Urothelium cell line (cell line): ENCODE results near the gene ZFHX3.

ENCODE experiments used
- DNase-seq: peaks from one replicate; pipeline ENCODE4 v3.0.0; 2011; ENCODE audit warnings: low spot score, mixed read lengths
- FAIRE-seq: peaks from 2 replicates; lab custom pipeline; 2011; peaks lifted over from hg19 to GRCh38; lab: Jason Lieb, UNC

The ZFHX3 gene

DNA sequence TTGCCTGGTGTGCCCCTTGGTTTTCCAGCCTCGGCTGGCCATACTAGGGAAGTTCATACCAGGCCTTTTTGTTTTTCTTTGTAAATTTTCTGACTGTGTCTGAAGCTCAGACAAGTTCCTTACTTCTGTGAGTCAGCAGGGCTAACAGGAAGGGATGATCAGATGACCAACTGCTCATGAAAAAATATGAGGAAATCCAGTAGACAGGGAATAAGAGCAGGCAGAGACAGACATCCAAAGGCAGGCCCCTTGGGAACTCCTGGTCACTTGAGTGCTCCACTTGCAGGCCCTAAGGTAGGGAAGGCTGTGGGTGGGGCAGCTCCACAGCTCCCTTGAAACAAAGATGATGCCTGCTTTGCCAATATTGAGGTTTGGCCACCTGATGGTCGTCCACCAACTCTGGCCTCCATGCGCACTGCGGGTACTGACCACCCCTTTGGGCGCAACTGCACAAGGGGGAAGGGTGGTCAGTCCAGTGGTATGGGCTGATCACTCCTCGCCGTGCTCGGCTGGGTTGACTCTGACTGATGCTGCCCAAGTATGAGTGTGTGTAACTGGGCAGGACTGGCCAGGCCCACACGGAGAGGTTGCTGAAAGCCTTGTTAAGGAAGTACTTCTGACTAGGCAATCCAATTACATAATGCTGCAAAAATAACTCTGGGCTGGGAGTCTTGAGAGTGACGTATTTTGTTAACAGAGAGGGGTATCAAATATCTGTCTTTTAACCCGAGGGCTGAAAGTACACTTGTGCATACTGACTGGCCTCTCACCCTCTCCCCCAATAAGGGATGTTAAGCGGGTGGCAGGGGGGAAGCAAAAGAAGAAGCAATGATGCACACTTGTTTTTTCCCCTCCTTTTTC is 20.8 kb upstream of the ZFHX3 start:
- no peak for FAIRE-seq
- peak; percentile 60 for DNase-seq

DNA sequence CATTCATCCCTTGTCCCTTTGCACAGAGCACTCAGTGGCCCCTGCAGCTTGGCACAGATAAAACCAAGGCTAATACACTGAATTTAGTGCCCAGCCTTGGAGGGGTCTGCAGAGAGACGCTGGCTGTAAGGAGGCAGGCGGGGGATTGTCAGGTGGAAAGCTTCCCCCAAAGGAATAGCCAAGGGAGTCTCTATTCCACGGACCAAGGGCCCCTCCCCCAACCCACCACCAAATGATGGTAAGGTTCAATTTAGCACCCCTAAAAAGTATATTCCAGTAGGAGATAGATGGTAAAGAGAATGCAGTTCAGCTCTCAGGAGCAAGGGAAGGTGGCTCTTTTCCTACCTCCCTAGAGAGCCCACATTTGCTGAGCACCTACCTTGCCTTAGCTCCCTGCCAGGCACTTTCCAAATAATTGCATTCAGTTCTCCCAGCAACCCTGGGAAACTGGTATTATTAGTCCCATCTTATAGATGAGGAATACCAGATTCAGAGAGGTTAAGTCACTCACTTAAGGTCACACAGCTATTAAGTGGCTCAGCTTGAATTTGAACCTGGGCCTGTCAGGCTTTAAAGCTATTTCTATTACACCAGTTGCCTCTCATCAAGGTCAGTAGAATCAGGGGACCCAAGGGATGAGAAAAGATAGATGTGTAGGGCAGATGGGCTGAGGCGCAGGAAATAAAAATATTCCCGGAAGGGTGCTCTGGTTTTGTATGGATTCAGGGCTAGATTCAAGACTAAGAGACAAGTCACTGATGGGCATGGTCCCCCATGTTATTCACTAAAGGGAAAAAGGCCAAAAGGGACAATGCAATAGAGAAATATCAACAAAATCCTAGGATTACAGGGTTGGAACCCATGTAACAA is 20.0 kb upstream of the ZFHX3 start:
- DNase-seq (no peak), FAIRE-seq (no peak)

DNA sequence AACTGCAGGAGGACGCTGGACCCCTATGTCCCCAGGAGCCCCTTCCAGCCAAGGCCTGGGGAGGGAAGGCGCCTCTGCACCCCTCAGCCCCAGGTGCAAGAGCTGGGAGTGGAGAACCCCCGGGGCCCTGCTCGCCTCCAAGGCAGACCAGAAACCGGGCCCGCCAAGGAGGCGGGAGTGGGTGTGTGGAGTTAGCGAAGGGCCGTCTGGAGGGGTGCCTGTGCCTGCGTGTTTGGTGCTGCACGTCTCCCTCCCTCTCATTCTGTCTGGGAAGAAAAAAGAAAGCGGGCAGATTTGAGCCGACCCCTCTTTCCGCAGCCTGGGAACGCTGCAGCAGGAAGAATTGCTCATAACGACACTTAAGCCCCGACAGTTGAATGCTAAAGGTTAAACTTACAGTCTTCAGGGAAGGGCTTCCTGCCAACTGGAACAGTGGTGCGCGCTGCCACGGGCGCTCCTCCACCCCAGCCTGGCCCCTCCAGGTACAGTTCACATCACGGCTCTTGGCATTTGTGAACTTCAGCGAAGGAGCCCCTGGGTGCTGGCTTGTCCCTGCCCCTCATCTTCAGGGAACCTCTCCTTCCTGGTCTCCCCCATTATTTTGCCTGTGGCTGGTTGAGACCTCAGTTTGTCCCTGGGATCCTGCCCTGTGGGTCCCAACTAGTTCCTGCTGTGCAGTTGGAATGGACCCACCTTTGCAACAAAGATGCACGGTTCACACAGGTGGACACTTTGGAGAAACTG is 19.2 kb upstream of the ZFHX3 start:
- no peak for DNase-seq
- FAIRE-seq, result no peak

DNA sequence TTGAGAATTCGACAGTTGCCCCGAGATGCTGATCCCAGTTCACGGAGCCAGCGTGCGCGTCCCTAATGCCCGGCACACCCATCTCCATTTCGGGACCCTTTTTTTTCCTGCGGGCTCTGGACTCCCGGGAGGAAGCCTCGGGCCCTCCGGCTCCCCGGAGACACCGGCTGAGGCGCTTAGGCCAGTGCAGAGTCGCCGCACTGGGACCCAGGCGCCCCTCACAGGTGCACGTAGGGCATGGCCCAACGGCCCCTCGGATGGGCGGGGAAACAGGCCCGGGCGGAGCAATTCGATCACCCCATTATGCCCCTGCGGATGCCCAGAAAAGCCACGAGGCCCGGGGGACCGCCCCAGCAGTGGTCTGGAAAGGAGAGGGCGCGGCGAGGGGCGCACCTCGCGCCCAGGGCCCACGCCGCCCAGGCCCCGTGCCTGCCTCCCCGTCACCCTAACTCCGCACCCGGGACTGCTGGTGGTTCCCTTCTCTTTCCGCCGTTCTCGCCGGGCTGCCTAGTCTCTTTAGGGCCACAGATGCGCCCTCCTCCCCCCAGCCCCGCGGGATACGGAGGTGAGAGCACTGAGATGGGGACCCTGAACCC is 18.5 kb upstream of the ZFHX3 start:
- DNase-seq (no peak), FAIRE-seq (no peak)

DNA sequence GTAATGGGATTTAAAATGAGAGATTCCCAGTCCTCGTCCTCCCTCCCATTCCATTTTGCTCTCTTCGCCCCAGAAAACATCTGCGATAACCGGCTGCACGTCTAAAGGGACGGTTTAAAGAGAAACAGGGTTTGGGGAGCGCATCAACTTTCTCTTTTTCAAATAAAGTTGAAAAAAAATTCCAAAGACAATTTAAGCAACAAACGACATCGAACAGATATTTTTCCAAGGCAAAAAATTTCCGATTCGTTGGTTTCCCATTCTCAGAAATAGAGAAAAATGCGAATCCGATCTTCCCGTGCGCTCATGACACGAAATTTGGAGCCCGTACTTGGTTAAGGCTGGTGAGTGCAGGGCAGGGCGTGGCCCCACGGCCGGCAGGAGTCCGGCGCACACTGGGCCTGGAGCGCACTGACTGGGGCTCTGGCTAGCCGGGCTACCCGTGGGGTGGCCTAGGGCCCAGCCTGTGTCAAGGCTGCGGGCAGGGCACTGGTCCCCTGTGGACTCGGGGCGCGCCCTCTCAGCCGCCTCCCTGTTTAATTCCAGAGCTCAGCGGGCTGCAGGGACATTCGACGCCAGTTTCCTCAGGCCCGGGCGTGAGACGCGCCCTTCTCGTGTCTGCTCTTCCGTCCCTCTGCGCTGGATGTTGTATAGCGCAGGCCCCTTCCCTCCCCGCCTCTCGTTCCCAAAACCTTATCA is 17.9 kb upstream of the ZFHX3 start:
- FAIRE-seq (no peak), DNase-seq (no peak)

DNA sequence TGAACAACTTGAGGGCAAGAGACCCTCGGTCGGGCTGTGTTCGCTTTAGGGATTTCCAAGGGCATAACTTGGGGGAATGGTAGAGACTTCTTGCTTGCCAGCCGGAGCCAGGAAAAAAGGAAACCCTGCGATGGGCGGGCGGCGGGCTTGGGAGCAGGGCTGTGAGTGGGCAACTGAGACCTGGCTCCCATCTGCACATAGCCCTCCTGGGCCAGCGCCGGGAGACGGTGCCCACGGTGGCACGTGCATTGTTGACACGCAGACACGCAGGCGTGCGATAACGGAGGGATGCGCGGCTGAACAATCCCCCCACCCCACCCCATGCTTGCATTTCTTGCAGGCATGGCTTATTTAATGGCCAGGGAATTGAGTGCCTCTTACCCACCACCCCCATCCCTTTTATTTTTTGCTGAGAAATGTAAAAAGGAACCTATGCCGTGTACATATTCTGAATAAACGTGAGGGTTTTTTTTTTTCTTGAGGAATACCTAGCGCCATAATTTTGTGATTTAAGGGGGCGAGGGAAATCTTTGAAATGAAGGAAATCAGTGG is 17.1 kb upstream of the ZFHX3 start:
- FAIRE-seq (no peak), DNase-seq (no peak)

DNA sequence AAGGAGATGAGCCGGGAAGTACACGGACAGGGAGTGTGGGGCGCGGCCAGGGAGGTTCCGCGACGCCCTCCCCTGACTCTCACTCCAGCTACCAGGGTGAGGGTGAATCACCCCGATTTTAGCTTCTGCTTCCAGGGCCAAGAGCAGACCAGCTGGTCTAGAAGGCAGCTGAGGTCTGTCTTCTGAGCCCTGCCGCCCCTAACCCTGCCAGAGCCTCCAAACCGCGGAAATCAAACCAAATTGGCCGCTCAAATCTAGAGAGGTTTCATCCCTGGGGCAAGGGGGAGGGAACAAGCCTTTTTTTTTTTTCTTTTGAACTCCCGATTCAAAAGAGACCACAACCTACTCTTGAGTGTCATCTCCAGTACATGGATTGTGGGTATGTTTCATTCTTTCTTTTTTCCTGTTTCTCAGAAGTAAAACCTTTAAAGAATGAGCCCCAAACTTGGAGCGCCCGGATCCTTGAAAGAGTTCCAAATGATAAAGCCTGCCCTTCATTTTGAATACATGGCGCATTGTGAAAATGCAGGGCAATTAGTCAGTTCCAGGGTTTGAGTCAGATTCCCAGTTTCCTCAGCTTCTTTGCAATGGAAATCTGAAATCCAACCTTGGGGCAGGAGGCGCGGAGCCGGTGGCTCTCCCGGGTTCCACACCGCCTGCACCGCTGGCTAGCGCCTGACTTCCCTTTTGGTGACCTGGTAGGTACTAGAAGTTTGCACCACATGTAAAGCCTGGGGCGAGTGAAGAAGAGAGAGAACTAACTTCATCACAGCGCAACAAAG is 16.5 kb upstream of the ZFHX3 start:
- DNase-seq (no peak), FAIRE-seq (no peak)

DNA sequence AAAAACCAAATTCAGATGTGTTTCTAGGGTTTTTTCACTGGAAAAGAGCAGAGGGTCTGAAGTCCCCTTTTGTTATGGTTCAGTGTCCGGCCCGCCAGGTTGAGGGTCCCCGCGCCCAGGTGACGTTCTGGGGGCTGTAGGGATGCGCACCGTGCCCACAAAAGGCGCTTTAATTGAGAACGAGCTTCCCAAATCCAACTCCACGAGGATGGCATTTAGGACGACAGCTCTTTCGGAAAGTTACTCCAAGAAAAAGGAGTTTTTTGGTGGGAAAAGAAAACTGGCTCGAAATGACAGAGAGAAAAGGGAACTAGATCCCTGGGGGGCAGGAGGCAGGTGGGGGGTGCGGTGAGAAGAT is 15.9 kb upstream of the ZFHX3 start:
- FAIRE-seq (no peak), DNase-seq (no peak)

DNA sequence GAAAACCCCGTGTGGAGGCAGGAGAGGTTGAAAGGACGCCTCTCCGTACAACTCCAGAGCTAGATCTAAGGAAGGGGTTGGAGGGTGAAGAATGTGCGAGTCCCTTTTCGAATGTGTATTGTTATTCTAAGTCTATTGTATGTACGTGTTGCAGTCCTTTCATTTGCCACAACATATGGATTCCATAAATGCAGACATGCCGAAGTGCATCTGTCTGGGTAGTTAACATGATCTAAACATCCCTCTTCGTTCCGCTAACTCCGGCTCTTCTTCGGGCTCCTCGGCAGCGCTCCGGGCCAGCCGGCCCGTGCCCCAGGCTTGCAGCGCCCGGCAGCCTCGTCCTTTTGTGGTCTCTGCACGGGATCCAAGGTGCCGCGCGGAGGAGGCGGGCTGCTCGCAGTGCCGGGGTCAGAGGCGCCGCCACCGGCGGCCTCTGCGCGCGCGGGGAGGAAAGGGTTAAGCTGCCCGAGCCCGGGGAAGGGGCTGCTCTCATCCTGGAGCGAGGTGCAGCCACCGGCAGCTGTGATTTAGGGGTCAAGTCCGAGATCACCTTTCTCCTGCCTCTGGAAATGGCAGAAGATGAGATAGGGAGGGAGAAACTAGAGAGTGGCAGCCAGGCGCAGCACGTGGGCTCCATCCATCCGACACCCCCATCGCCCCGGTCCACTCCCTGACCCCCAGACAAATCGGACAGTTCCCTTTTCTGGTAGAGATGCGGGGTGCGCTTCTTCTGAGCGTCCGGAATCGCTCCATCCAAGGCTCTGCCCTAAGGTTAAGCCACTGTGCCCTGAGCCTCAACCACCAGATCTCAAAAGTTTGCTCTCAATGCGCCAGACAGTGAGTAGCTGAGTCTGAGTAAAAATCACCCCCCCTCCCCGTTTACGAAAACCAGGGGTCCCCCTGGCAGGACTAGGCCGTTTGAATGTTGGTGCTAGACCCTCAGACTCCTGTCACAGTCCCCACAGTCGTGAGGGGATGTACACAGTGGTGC is 15.1 kb upstream of the ZFHX3 start:
- no peak for DNase-seq
- no peak for FAIRE-seq

DNA sequence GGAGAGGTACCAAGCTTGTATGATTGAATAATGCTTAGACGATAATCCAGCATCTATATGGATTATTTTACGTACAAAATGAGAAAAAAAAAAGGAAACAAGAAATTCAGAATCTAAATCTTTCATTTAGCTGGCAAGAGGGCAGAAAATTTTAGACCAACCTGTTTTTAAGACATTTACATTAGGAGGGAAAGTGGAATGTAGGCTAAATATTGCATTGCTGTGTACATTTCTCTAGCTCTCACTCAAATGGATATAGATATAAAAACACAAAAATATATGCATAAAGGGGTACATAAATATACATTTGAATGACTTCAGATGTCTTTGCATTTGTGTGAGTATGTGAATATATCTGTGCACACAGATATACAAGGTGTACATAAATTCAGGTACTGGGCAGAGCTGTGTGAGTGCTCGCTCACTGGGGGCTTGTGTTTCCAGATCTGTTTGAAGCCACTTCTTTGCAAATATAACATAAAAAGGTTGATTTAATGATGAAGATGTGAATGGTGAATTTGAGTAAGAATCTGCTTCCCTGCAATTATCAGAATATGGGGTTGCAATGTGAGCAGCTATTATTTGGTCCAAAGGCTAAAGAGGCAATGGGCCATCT is 14.2 kb upstream of the ZFHX3 start:
- FAIRE-seq, result no peak
- no peak for DNase-seq

DNA sequence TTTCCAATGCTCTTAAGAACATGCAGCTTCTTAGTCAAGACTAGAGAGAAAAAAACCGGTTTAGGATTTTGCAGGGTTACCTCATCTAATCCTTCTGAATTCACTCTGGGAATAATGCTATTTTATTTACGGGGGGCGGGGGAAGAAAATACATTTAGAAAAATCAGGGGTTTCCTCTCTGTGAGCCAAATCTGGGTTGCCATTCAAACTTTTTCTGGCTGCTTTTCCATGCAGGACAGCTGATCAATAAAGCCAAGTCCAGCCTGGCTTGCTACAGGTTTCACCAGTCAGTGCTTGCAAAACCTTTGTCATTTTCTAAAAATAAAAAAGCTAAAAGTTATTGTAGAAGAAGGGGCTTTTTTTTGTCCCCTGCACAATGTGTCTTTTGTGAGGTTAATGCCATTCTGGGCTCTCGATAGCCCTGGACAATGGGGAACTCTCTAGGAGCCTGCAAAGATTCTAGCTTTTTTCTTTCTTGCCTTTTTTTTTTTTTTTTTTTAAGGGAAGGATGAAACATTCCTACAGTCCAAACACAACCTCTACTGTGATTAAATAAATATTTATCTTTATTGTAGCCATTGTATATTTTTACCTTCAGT is 13.1 kb upstream of the ZFHX3 start:
- no peak for DNase-seq
- no peak for FAIRE-seq

DNA sequence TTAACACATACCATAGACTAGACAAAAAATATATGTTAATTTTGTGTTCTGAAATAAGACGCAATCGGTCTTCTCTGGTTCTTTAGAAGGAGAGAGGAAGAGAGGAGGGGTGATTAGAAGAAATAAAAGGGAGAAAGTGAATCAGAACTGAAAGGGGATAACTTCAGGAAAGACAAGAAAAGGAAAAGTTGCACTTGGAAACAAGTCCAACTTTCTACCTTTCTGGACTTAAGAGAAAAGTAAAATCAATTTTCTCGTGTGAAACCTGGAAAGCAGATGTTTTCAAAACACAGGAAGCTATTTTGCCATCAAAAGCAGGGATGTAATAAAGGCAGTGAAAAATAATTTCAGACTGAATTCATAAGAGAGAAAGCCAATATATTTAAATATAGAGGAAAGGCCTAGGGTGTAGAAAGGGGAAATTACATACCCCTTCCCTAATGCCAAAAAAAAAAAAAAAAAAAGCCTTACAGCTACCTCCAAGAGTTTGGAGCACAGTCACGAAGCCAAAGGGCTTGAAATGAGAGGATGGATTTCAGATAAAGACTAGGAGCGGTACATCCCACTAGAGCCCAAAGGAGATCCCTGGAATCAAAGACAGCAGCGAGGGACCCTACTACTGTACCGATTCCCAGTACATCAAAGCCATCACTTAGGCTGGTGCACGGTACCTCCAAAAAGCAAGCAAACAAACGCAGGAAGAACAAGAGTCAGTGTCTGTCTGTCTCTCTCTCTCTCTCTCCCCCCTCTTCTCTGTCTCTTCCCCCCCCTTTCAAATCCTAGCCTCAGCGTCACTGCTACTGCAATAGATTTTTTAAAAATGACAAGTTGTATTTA is 12.1 kb upstream of the ZFHX3 start:
- no peak for FAIRE-seq
- no peak for DNase-seq

DNA sequence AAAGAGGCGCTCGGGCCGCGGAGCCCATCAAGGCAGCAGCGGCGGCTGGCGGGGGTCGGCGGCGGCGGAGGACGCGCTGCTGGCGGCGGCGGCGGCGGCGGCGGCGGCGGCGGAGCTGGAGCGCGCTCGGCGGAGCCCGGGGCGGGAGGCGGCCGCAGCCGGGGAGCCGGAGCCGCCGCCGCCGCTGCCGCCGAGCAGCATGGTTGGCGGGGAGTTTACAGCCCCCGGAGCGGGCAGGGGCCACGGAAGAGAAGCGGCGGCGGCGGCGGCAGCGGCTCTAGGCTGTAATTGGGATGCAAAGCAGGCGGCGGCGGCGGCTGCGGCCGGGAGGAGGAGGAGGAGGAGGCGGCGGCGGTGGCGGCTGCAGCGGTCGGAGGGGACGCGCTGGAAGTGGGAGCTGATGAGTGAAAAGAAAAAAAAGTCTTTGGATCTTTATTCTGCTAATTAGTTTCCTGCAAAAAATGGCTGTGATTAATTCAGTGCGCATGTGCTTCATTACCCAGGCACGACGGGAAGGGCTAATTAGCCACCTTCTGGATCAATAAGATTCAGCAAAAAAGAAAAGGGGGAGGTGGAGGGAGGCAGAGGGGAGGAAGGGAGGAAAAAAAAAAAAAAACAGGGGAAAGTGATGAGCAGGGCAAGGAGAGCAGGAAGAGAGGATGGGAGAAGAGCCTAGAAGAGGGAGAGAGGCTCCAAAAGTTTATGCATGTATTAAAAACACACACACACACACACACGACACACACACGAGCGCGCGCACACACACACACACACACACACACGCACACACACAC is 10.9 kb upstream of the ZFHX3 start:
- no peak for DNase-seq

DNA sequence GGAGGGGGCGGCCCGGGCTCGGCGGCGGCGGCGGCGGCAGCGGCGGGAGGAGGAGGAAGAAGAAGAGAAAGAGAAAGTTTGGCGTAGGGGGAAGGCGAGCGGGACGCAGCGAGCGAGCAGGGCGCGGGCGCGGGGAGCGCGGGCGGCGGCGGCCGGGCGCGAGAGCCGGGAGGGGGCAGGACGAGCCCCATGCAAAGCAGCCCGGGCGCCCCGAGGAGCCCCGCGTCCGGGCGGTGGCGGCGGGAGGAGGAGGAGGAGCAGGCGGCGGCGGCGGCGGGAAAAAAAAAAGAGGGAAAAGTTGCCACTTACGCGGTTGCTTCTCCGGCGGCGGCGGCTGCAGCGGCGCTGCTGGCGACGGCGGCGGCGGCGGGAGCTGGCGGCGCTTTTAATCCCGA is 10.3 kb upstream of the ZFHX3 start:
- no peak for FAIRE-seq
- DNase-seq, result peak; percentile 45

More for the DNA sequence above, 10.9 kb upstream of the ZFHX3 start:
- no peak for FAIRE-seq
